HG02623 (cell line): ENCODE data around the gene SPATA9.
"Not testable (repeated sequence)": the region's sequence is repeated elsewhere in the genome, so short reads cannot be mapped to it uniquely, and the experiment has no call there.

Experiments
- ATAC-seq: cut with Tn5 transposase; IDR thresholded peaks from one replicate; pipeline ENCODE4 v1.9.1; 2021; ENCODE audit warnings: moderate library complexity; ENCODE audit not compliant: unreplicated experiment

Gene SPATA9

DNA sequence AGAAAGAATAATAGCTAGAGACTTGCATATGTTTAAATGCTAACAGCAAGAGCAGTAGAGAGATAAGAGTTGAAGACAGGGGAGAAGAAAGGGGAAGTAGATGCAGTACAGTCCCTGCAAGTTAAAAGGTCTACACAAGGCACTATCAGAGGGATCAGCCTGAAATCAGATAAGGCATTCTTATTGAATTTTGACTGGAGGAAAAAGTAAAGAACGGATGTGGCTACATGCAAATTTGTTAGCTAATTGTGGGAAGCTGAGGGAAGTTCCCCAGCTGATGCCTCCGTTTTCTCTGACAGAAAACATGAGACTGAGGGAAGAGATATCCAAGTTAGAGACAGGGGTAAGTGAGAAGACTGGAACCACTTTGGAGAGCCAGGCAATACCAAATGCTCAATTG is 35.4 kb upstream of the SPATA9 start:
- peak; percentile 82 for ATAC-seq

DNA sequence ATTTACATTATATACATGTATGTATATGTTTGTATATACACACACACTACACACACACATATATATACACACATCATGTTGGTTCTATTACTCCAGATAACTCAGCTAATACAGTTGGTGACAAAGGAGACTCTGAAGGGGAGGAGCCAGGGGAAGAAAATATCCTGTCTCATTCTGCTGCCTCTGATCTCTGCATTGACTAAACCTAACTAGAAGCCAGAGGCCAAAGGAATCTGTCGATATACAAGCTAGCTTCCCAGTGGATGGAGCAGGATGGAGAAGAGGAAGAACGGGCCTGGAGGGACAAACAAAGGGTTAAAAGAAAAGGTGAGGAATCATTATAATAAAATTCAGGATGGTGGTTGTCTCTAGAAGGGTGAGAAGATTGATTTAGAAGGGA is 34.6 kb upstream of the SPATA9 start:
- no peak for ATAC-seq

DNA sequence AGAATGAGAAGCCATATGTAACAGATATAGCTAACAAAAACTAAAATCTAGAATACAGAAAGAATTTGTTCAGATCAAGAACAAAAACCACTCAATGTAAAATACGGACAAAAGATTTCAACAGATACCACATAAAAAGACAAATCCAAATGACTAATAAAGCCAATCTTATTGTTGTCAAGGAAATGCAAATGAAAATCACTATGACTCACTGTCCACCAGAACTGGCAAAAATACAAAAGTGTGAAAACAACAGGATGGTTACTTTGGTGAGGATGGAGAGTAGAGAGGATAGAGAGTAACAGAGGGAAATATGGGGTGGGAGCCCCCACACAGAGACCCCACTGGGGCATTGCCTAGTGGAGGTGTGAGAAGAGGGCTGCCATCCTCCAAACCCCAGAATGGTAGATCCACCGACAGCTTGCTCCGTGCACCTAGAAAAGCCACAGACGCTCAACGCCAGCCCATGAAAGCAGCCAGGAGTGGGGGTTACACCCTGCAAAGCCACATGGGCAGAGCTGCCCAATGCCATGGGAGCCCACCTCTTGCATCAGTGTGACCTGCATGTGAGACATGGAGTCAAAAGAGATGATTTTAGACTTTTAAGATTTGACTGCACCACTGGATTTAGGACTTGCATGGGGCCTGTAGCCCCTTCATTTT is 33.1 kb upstream of the SPATA9 start:
- ATAC-seq, result no peak

DNA sequence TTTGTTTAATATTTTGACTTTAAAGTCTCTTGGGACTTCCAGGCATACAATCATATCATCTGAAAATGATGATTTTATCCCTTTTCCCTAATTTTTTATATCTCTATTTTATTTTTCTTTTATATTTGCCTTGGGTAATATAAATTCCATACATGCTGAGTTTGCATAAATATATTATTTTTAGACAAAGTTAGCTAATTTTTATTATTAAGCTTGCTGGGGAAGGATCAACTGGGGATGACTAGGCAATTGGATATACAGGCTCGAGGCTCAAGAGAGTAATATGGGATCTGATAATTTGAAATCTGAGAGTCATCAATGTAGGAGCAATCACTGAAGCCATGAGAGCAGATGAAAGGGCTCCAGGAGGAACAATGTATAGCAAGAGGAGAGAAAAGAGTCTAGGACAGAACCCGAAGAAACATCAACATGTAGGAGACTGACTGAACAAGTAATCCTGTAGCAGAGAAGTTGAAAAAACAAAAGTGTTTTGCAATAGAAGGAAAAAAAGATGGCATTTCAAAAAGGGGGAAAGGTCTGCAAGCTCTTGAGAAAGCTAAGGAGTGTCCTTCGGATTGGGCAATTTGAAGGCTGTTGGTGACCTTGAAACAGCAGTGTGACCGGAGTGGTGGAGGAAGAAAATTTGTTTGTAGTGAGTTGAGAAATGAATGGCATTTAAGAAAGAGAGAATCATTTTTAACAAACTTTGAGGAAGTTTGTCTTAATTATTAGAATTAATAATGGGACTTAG is 31.3 kb upstream of the SPATA9 start:
- ATAC-seq, result no peak

DNA sequence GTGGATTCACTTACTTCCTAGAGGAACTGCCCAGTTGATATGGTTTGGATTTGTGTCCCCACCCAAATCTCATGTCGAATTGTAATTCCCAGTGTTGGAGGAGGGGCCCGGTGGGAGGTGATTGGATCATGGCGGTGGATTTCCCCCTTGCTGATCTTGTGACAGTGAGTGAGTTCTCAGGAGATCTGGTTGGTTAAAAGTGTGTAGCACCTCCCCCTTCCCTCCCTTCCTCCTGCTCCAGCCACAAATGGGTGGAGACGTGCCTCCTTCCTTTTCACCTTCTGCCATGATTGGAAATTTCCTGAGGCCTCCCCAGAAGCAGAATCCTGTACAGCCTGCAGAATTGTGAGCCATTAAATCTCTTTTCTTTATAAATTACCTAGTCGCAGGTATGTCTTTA is 30.5 kb upstream of the SPATA9 start:
- not testable (repeated sequence) for ATAC-seq

DNA sequence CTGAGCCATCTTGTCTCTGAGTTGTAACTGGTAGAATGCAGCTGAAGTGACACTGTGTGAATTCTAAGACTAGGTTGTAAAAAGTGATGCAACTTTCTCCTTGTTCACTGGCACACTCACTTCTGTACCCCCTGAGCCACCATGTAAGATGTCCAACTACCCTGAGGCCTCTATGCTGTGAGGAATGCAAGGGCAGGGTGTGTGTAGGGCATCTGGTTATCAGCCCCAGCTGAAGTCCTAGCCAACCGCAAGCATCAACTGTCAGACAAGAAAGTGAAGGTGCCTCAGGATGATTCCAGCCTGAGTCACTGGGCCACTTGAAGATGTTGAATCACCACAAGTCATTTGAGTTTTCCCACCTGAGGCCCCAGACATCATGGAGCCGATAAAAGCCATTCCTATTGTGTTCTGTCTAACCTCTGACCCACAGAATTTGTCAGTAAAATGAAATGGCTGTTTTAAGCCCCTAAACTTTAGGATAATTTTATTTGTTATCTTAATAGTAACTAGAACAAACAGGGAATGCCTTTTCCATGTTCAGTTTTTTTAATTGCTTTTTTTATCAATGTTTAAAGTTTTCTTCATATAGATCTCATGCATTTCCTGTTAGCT is 29.7 kb upstream of the SPATA9 start:
- no peak for ATAC-seq

DNA sequence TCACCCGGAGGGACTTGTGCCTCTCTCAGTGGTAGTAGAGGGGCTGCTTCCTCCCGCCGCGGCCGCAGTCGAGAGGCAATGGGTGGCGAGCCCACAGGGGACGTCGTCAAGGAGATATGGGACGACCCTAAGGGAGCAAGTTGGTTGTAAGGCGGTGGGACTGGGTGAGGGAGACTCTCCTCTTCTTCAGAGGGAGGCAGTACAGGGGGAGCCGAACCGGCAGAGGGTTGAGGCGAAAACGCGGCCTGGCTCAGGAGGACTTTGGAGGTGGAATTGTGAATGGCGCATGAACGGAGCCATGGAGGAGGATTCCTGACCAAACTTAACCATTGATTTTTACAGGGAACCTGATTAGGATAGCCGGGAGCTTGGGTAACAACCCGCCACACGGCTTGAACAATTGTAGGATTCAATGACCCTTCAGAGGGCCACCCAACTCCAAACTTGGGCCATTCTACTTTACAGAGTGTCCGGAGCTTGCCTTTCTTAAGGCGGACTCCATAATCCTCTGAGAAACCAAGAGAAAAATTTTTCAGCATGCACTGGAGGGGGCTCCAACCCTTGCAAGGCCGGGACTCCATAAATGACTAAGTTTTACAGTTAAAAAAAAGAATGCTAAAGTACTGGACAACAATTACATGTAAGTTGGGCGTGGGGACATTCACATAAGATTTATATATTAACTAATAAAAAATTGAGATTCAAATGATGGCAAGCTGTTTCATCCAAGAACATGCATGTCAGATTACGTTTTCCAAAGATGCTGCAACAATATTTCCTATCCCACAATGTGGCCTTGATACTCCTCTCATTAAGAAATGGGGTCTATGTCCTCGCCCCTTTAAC is 28.9 kb upstream of the SPATA9 start:
- ATAC-seq, result no peak

DNA sequence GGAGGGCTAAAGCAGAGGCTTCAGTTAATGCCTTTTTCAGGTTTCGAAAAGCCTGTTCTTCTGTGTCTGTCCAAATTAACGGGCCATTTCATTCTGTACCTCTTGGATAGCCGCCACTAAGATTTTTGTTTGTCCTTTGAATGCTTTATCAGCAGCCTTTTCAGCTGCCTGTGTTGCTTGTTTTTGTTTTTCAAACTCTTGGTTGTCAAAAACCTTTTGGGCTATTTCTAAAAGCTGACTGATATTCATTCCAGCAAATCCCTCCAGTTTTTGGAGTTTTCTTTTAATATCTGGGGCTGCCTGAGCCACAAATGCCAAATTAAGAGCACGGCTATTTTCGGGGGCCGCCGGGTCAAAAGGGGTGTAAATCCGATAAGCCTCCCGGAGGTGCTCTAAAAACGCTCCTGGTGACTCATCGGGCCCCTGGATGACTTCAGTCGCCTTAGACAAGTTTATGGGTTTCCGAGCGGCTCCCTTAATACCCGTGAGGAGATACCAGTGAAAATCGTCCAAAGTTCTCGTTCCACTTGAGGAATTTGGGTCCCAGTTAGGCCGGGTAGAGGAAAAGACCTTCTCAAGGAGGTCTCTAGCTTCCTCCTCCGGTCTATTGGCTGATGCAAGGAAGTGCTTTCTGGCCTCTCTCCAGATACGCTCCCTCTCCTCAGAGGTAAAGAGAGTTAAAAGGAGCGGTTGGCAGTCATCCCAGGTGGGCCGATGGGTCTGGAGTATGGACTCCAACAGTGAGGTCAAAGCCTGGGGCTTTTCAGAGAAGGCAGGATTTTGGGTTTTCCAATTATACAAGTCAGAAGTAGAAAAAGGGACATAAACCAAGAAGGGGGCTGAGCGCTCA is 28.1 kb upstream of the SPATA9 start:
- not testable (repeated sequence) for ATAC-seq

DNA sequence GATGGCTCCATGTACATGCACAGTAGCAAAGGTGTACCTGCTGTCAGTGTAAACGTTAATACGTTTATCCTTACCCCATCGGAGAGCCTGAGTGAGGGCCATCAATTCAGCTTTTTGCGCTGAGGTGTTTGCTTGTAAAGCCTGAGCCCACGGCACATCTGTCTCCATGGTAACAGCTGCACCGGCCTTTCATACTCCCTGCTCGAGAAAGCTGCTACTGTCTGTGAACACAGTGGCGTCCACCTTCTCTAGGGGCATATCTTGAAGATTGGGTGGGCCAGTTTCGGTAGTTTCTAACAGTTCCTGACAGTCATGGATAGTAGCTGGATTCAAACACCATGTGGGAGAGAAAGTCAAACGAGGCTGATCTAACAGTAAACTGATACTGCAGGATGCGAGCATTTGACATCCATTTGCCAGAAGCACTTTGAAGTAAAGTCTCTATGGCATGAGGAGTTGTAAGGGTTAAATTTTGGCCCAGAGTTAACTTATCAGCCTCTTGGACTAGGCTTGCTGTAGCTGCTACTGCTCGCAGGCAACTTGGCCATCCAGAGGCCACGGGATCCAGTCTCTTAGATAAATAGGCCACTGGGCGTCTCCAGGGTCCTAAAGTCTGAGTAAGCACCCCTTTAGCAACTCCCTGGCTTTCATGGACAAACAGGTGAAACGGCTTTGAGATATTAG is 27.3 kb upstream of the SPATA9 start:
- ATAC-seq, result no peak

DNA sequence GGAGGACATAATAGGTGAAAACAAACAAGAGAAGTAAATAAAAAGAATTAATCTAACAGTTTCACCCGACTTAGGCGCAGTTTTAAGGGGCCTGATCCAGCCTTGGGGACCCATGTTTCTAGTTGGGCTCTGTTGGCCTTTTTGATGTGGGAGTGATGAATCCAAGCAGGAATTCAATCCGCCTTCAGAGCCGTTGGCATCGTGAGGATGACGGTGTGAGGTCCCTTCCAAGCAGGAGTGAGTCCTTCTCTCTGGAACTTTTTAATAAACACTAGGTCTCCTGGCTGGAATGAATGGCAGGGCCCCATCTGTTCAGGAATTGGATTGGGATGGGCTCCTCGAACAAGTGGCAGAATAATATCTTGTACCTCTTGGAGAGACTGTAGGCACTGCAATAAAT is 26.1 kb upstream of the SPATA9 start:
- ATAC-seq, result no peak

DNA sequence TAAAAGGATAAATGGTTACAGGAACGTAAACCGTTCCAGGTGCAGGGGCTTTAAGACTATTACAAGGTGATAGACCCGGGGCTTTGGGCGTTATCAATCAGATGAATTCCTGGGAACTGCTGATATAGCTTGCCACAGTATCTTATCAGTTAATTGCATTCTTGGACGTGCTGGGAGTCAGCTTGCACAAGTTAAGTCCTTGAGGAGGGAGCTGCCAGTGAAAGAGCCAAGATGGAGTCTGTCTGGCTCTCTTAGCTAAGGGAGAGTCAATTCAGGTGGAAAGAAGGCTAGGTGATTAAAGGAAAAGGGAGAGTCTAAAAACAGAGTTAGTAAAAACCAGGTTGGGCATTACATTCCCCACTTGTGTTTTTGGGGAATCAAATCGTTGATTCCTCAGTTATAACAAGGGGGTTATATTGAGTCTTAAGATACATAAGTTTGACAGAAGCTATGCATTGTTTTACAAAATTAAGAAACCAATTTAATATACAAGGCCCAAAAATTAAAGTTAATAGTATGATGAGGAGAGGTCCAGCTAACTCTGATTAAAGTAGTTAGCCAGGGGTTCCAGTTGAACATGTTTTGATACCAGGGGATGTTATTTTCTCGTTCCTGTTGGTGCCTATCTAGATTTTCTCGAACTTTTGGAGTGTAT is 24.9 kb upstream of the SPATA9 start:
- ATAC-seq, result not testable (repeated sequence)

DNA sequence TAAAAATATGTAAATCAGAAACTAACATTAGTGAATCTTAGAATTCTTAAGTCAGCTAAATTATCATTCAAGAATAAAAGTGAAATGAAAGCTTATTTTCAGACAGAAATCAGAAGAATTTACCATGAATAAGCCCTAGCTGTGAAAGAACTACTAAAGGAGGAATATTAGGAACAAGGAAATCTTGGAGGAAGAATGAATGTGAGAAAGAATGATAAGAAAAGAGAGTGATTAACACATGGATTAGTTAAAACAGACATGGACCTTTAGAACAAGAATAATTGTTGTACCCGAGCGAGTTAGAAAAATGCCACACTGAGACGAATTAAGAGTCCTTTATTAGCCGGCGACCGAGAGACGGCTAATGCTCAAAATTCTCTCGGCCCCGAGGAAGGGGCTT is 24.3 kb upstream of the SPATA9 start:
- no peak for ATAC-seq

DNA sequence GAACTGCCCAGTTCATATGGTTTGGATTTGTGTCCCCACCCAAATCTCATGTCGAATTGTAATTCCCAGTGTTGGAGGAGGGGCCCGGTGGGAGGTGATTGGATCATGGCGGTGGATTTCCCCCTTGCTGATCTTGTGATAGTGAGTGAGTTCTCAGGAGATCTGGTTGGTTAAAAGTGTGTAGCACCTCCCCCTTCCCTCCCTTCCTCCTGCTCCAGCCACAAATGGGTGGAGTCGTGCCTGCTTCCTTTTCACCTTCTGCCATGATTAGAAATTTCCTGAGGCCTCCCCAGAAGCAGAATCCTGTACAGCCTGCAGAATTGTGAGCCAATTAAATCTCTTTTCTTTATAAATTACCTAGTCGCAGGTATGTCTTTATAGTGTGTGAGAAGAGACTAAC is 23.4 kb upstream of the SPATA9 start:
- not testable (repeated sequence) for ATAC-seq

DNA sequence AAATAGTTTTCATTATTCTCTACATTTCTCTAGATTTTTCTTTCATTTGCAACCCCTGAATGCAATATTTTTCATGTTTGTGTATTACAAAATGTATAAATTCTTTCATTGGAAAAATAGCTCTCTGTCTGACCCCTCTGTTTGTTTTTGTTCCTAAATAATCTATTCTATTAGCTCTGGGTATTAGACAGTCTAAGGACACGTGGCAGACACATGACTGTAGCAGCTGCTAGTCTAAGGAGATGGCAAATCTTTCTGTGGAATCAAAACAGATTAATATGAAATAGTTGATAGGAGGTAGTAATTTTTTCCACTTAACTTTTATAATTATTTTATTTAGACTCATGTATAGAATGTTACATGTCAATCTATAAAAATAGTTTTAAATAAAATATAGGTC is 21.4 kb upstream of the SPATA9 start:
- ATAC-seq, result no peak

DNA sequence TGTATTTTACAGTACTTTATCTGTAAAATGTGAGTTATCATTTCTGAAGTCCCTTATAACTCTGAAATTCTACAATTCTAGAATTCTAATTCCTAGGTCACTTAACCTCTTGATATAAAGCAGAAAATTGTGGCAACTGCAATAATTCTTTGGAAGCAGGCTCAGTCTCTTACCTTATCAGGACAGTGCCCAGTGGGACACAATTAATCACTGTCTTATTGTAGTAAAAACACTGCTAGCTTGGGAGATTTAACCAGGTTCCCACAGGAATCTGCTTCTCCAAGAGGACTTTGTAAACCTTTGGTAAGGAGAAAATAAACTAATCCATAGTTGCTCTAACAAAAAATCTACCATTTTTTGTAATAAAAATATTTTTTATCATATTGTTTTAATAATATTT is 18.3 kb upstream of the SPATA9 start:
- ATAC-seq, result no peak

DNA sequence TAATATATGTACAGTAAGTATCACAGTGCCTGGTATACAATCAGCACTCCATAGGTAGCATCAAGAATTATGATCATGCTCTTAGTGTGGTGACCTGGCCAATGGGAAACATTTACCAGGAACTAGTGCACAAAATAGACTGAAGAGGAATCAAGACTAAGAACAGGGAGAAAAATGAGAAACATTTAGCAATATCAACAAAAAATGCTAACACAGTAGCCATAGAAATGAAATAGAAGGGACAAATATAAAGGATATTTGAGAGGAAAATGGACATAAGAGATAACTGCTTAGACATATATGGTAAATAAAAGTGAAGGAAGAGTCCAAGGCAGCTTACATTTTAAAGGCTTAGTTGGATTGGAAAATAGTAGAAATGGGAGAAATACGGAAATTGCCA is 16.5 kb upstream of the SPATA9 start:
- ATAC-seq, result no peak

DNA sequence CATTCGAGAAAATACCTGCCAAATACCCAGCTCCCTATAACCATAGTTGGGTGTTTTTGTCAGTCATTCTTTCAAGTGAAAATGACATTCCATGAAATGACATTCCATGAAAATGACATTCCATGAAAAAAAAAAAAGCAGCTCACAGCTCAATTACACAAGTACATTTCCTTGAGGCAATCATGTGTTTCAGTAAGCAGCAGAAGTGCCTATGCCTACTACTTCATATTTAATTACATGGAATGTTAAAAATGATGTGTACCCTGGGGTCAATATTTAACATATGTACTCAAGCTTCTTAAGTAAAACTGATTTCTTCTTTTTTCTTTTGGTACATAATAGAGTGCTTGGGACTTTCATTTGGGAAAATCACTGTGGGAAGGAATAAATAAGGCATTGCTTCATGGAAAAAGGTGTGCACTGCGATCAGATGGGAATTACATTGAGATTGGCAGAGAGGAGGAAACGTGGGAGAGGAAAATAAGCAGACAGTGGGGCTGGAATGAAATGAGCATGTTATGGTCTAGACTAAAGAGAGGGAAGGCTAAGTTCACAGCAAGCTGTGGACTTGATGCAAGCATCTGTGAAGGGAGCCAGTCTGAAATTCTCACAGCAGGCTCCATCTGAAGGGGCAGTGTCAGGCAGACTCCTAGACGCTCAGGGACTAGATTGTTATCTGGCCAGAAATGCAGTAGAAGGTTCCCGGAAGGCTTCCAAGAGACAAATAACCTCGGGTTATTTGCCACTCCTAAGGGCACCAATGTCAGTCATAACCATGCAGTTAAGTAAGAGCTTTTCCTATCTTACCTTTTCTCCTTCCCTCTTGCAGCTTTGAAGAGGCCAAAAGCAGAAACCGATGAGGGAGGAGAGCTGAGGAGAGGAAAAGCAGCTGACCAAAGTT is 15.2 kb upstream of the SPATA9 start:
- no peak for ATAC-seq

DNA sequence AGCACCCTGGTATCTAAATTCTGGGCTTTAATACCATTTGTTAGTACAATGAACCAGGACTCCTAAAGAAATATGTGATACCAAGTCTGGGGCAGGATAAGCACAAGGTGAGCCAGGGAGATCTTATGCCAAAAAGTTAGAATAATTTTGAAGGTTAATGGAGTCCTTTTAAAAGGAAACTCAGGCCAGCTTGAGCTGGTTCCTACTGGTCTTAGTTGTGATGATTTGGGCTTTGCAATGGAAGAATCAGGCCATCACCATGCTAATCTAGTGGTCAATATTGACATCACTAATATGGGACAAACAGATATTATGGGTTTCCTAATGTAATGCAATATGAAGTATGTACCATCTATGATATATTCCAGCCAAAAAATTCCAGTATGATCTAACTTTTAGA is 7.5 kb upstream of the SPATA9 start:
- no peak for ATAC-seq
